MM.1S (cell line): Measurements from ENCODE around the gene CTXND2.
A peak's percentile ranks its signal among the peaks of the same experiment; 100 is the strongest.
"Not testable (repeated sequence)": the region's sequence is repeated elsewhere in the genome, so short reads cannot be mapped to it uniquely, and the experiment has no call there.

ENCODE experiments used
- DNase-seq: peaks from one replicate; pipeline ENCODE4 v3.0.0-alpha.2; 2015
- H2AFZ ChIP-seq: fragments of 300-600 bp; sonication (generic); 2 replicates; pipeline ENCODE4 v1.6.0; 2016; ENCODE audit warnings: antibody characterized with exemption, low read length
- H3F3A ChIP-seq: fragments of 300-600 bp; sonication (generic); 2 replicates; pipeline ENCODE4 v1.6.1; 2016; ENCODE audit warnings: mild to moderate bottlenecking, antibody characterized with exemption, low read length, moderate library complexity, mixed read lengths; ENCODE audit not compliant: insufficient read depth
- H3K27ac ChIP-seq: fragments of 300-600 bp; sonication (generic); 2 replicates; pipeline ENCODE4 v1.5.1; 2016; ENCODE audit warnings: mild to moderate bottlenecking, low read length
- H3K27me3 ChIP-seq: fragments of 300-600 bp; sonication (generic); replicated peaks from 2 replicates; pipeline ENCODE4 v1.6.0; 2016; ENCODE audit warnings: low read length; ENCODE audit not compliant: insufficient read depth
- H3K36me3 ChIP-seq: fragments of 300-600 bp; sonication (generic); replicated peaks from 2 replicates; pipeline ENCODE4 v1.6.1; 2016; ENCODE audit warnings: mild to moderate bottlenecking, low read length, mixed read lengths; ENCODE audit not compliant: insufficient read depth
- H3K4me1 ChIP-seq: fragments of 300-600 bp; sonication (generic); 2 replicates; pipeline ENCODE4 v1.6.1; 2016; ENCODE audit warnings: low read length, mixed read lengths
- H3K4me2 ChIP-seq: fragments of 300-600 bp; sonication (generic); 2 replicates; pipeline ENCODE4 v1.6.0; 2016; ENCODE audit warnings: low read depth, low read length
- H3K4me3 ChIP-seq: fragments of 300-600 bp; sonication (generic); 2 replicates; pipeline ENCODE4 v1.5.1; 2016; ENCODE audit warnings: low read length, mixed read lengths
- H3K79me2 ChIP-seq: fragments of 300-600 bp; sonication (generic); 2 replicates; pipeline ENCODE4 v1.6.1; 2016; ENCODE audit warnings: mixed run types, low read length, mixed read lengths
- H3K9ac ChIP-seq: fragments of 300-600 bp; sonication (generic); 2 replicates; pipeline ENCODE4 v1.6.1; 2016; ENCODE audit warnings: low read length, mixed read lengths
- H3K9me2 ChIP-seq: fragments of 300-600 bp; sonication (generic); replicated peaks from 2 replicates; pipeline ENCODE4 v1.6.1; 2016; ENCODE audit warnings: mild to moderate bottlenecking, low read length, mixed read lengths; ENCODE audit not compliant: insufficient read depth
- H3K9me3 ChIP-seq: fragments of 300-600 bp; sonication (generic); replicated peaks from 2 replicates; pipeline ENCODE4 v1.6.1; 2016; ENCODE audit warnings: mild to moderate bottlenecking, low read length, mixed read lengths; ENCODE audit not compliant: insufficient read depth
- H4K20me1 ChIP-seq: fragments of 300-600 bp; sonication (generic); 2 replicates; pipeline ENCODE4 v1.6.1; 2016; ENCODE audit warnings: mild to moderate bottlenecking, low read length, moderate library complexity, mixed read lengths; ENCODE audit not compliant: insufficient read depth
- EZH2 ChIP-seq: fragments of 300-600 bp; sonication (generic); optimal IDR thresholded peaks from 2 replicates; pipeline ENCODE3; 2017; ENCODE audit warnings: low read depth, mild to moderate bottlenecking, antibody characterized with exemption, low read length, mixed read lengths
- EZH2phosphoT487 ChIP-seq: fragments of 300-600 bp; sonication (generic); IDR thresholded peaks from 2 replicates; pipeline ENCODE4 v1.6.1; 2018; ENCODE audit warnings: antibody characterized with exemption, low read length
- TF ChIP-seq, protein P1 (sequence below): fragments of 300-600 bp; sonication (generic); IDR thresholded peaks from 2 replicates; pipeline ENCODE4 v1.5.1; 2016; ENCODE audit warnings: antibody characterized with exemption, low read length, mixed read lengths

CTXND2 gene

DNA sequence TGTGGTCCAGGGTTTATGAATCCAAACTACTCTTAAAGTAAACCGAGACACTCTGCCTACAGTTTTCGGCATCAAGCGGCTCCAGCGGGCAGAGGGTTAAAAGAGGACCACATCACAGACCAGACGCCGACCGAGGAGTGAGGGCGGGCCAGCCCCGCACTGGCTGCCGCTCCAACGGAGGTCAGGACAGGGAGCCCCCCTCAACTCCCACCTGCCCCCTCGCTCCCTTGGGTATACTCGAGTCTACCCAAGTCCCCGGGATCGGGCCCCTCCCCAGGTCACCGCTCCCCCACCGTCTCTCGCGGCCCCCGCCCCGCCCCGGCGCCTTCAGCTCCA lies 10.8 kb upstream of the CTXND2 start:
- Histone ChIP-seq H3K27ac (peak overlapping the region; percentile 20; the same call in 1 of the 2 replicates), H3K4me1 (peaks cover 11% of the 10 kb centered on the region), H3K4me3 (peak overlapping the region; percentile 71), H3K4me2 (peak overlapping the region; percentile 54), H3K9ac (peak overlapping the region; percentile 69), H3F3A (0 out of 2 replicates have a peak, but pooled peaks cover 7% of the 10 kb centered on the region), H3K79me2 (peaks cover 45% of the 10 kb centered on the region), H3K9me2 (no peaks in the 10 kb centered on the region), H3K36me3 (0 out of 2 replicates have a peak, but pooled peaks cover 4% of the 10 kb centered on the region), H2AFZ (peak overlapping the region; percentile 64), H3K27me3 (no peaks in the 10 kb centered on the region), H4K20me1 (no peaks in the 10 kb centered on the region), H3K9me3 (no peaks in the 10 kb centered on the region)
- TF ChIP-seq EZH2 (no peak), EZH2phosphoT487 (no peak)
- TF ChIP-seq, protein P1, sequence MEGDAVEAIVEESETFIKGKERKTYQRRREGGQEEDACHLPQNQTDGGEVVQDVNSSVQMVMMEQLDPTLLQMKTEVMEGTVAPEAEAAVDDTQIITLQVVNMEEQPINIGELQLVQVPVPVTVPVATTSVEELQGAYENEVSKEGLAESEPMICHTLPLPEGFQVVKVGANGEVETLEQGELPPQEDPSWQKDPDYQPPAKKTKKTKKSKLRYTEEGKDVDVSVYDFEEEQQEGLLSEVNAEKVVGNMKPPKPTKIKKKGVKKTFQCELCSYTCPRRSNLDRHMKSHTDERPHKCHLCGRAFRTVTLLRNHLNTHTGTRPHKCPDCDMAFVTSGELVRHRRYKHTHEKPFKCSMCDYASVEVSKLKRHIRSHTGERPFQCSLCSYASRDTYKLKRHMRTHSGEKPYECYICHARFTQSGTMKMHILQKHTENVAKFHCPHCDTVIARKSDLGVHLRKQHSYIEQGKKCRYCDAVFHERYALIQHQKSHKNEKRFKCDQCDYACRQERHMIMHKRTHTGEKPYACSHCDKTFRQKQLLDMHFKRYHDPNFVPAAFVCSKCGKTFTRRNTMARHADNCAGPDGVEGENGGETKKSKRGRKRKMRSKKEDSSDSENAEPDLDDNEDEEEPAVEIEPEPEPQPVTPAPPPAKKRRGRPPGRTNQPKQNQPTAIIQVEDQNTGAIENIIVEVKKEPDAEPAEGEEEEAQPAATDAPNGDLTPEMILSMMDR, result no peak
- DNase-seq, result peak; percentile 49

GRCh38 chr1:150878931-150879330 lies 8.0 kb upstream of the CTXND2 start:
- H3K36me3 ChIP-seq, H3K4me2 ChIP-seq, H3K4me3 ChIP-seq, H3K27me3 ChIP-seq, H4K20me1 ChIP-seq, H3K9me3 ChIP-seq, H2AFZ ChIP-seq, H3K9me2 ChIP-seq, H3K9ac ChIP-seq, DNase-seq, H3K27ac ChIP-seq: not testable (repeated sequence)
- Histone ChIP-seq H3F3A (peaks cover 15% of the 10 kb centered on the region), H3K79me2 (peaks cover 24% of the 10 kb centered on the region), H3K4me1 (peaks cover 24% of the 10 kb centered on the region)

GRCh38 chr1:150881331-150882070 lies 5.4 kb upstream of the CTXND2 start:
- Histone ChIP-seq H3K9me2 (no peaks in the 10 kb centered on the region), H3K27me3 (no peaks in the 10 kb centered on the region), H3F3A (peaks cover 11% of the 10 kb centered on the region), H2AFZ (no peak overlapping the region), H3K9ac (no peak overlapping the region), H4K20me1 (no peaks in the 10 kb centered on the region), H3K79me2 (no peaks in the 10 kb centered on the region), H3K9me3 (no peaks in the 10 kb centered on the region), H3K4me2 (no peak overlapping the region), H3K4me3 (no peak overlapping the region), H3K27ac (no peak overlapping the region), H3K36me3 (no peaks in the 10 kb centered on the region), H3K4me1 (peaks cover 14% of the 10 kb centered on the region)
- no peak for DNase-seq
- TF ChIP-seq EZH2 (no peak), EZH2phosphoT487 (no peak)
- TF ChIP-seq, protein P1, result no peak

DNA sequence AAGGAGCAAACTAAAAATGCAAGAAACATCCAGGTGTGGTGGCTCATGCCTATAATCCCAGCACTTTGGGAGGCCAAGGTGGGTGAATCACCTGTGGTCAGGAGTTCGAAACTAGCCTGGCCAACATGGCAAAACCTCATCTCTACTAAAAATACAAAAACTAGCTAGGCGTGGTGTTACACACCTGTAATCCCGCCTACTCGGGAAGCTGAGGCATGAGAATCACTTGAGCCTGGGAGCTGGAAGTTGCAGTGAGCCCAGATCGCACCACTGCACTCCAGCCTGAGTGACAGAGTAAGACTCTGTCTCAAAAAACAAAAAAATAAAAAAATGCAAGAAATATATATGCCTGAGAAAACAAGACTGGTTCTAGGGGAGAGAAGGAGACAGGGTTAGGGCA lies 3.8 kb upstream of the CTXND2 start:
- H3K79me2 ChIP-seq, H3K27me3 ChIP-seq, H3K4me3 ChIP-seq, H3K9me3 ChIP-seq, H3K9me2 ChIP-seq, H4K20me1 ChIP-seq, DNase-seq, H3K36me3 ChIP-seq: not testable (repeated sequence)
- peak overlapping the region; percentile 10; the same call in 1 of the 2 replicates for H3K9ac ChIP-seq
- H3K27ac ChIP-seq, result peak overlapping the region; percentile 37; the same call in 1 of the 2 replicates
- peaks cover 14% of the 10 kb centered on the region for H3K4me1 ChIP-seq
- H2AFZ ChIP-seq, result peak overlapping the region; percentile 31
- H3F3A ChIP-seq, result peaks cover 11% of the 10 kb centered on the region
- H3K4me2 ChIP-seq, result peak overlapping the region; percentile 31
